SK-N-SH (cell line): ENCODE measurements around the gene SARS2.

Experiments
- CHD2 ChIP-seq: fragments of 150-350 bp; IDR thresholded peaks from 2 replicates; pipeline ENCODE4 v1.6.1; 2018; ENCODE audit warnings: low read length; ENCODE audit not compliant: partially characterized antibody
- CTCF ChIP-seq: fragments of 200-600 bp; sonication (generic); IDR thresholded peaks from 2 replicates; pipeline ENCODE4 v1.6.1; 2017; ENCODE audit warnings: antibody characterized with exemption, mild to moderate bottlenecking, moderate library complexity
- EP300 ChIP-seq, 2 experiments: IDR thresholded peaks; 2 replicates each; pipeline versions ENCODE4 v1.4.0 to v1.6.1; 2012; ENCODE audit warnings: borderline replicate concordance in 1 of 2, low read depth in 1 of 2, low read length in 1 of 2
- GATA2 ChIP-seq: sonication (generic); formaldehyde crosslinking; IDR thresholded peaks from 2 replicates; pipeline ENCODE4 v1.5.0; 2020; ENCODE audit warnings: mild to moderate bottlenecking, missing genetic modification reagents
- NFIC ChIP-seq: IDR thresholded peaks from 2 replicates; pipeline ENCODE4 v1.4.0; 2012; ENCODE audit warnings: borderline replicate concordance
- PBX3 ChIP-seq: IDR thresholded peaks from 2 replicates; pipeline ENCODE4; 2012
- RAD21 ChIP-seq: IDR thresholded peaks from 2 replicates; pipeline ENCODE4 v1.6.1; 2012; ENCODE audit warnings: mild to moderate bottlenecking, low read length
- REST ChIP-seq: IDR thresholded peaks from 2 replicates; pipeline ENCODE4 v1.6.1; 2012; ENCODE audit warnings: mild to moderate bottlenecking, low read depth, low read length, moderate library complexity
- RFX5 ChIP-seq: IDR thresholded peaks from 2 replicates; pipeline ENCODE4 v1.6.1; 2012; ENCODE audit warnings: mild to moderate bottlenecking, improper control_type of control experiment, low read length
- USF2 ChIP-seq: fragments of 150-350 bp; IDR thresholded peaks from 2 replicates; pipeline ENCODE4 v1.6.1; 2017; ENCODE audit warnings: antibody characterized with exemption, low read length, low read depth, borderline replicate concordance

GRCh38 chr19:38958301-38958700 lies 27.7 kb upstream of the SARS2 start:
- no peak for TF ChIP-seq USF2
- TF ChIP-seq CTCF: no peak
- no peak for TF ChIP-seq NFIC
- TF ChIP-seq REST: no peak
- no peak for TF ChIP-seq GATA2 (CRISPR knock-in tag)
- TF ChIP-seq CHD2: no peak
- no peak for TF ChIP-seq RFX5
- no peak for TF ChIP-seq RAD21
- TF ChIP-seq EP300 (IDR thresholded peaks at IDR 0.05; ENCODE audit: borderline replicate concordance in 1 of 2, low read depth in 1 of 2, low read length in 1 of 2): no peak
- TF ChIP-seq PBX3: no peak
